Measurements from ENCODE around the gene ORC5.
"Not testable (repeated sequence)": the region's sequence is repeated elsewhere in the genome, so short reads cannot be mapped to it uniquely, and the experiment has no call there.

Gene ORC5

DNA sequence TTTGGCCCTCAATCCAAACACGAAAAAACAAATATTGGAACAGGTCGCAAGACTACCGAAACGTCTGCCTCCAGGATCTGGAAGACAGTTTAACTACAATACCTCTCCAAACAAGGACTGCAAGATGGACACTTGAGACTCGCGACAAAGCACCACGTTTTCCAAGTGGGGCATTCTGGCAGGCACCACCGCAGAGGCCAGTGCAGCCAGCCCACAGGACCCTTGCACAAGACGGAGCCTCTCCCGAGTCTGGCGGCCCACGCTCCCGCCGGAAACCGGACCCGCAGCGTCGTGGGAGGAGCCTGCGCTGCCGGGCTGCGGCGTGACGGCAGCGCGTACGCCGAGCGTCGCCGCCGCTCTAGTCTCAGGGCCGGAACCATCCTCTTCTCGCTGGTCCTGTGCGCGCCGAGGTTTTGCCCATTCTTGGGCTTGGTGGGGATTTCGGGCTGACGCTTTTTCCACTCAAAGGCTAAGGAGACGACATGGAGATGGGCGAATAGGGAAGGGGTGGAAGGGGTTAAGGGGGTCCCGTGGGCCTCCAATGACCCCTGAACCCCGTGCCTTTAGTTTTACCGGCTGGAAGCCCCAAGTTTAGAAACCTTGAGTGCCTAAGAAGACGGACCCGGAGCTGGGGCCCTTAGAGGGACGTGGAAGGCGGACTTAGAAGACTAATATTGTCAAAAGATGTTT is at the start of gene ORC5:
TSS of gene ORC5 (minus strand) at position 283 of the 690 bp plus-strand sequence. CDS start at position 174, 109 bp downstream.
- DNase-seq, result peak; percentile 89

GRCh38 chr7:104255616-104256015 is 47.8 kb upstream of the ORC5 start:
- no peak for DNase-seq

DNA sequence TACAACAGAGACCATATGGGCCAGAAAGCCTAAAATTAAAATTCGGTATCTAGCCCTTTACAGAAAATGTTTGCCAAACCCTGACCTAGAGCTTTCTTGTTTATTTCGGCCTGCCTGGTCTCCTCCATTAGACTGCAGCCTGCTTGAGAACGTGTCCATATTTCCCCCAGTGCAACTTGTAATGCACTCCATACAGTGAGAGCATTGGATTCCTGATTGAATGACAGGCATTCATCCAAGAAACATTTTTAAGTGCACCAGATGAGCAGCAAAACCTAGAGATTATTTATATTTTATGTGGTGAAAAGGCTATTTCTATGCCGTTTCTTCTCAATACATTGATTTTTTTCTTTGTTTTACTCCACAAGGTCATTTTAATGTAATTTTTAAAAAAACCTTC is 47.4 kb upstream of the ORC5 start:
- DNase-seq, result no peak

DNA sequence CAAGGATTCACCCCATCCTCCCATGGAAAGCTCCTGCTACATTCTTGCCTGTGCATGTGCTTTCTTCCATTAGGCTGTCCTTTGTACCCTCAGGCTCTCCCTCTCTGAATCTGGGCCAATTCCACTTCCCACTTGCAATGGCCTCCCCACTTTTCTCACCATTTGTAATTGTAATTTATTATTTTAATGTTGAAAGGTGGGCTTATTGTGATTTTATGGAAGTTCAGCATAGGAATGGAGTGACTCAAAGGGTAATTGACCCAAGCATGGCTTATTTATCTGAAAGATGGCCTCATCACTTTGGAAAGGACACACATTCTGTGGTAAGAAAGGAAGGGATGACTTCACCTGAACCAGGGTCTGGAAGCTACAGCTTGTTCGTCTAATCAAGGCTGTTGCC is 46.9 kb upstream of the ORC5 start:
- DNase-seq, result no peak

GRCh38 chr7:104252409-104253134 is 44.8 kb upstream of the ORC5 start:
- DNase-seq, result no peak

DNA sequence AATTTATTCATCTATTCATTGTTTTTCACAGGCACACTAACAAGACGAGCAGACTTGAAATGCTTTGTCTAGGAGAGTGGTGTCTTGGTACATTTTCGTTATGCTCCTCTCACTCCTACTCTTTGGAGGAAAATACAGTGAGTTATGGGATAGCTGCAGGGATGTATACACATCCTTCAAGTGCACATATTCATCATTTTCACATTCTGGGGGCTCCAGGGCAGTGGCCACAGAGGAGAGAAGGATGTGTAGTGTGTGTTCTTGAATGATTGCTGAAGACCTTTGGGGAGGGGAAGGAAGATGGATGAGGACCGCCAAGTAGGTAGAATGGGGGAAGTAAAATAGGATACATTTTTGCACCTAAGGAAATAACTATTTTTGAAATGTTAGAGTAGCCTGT is 34.8 kb upstream of the ORC5 start:
- no peak for DNase-seq

GRCh38 chr7:104241538-104242209 is 33.9 kb upstream of the ORC5 start:
- DNase-seq, result no peak

GRCh38 chr7:104241135-104241534 is 33.3 kb upstream of the ORC5 start:
- DNase-seq, result no peak

- no peak for DNase-seq
Measured at GRCh38 chr7:104240401-104240800, 32.6 kb upstream of the ORC5 start.

DNA sequence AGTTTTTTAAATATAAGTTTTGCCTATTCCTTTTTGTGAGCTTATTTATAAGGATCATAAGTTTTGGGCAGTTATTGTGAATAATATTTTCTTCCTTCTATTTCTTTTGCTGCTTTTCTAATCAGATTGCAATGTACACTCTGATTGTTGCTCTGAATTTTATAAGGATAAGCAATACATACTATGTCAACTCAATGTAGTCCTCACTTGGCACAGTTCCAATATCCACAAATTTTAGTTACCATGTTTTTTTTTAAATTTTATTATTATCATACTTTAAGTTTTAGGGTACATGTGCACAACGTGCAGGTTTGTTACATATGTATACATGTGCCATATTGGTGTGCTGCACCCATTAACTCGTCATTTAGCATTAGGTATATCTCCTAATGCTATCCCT is 27.2 kb upstream of the ORC5 start:
- DNase-seq, result not testable (repeated sequence)

- DNase-seq, result peak; percentile 49
Measured at GRCh38 chr7:104231054-104232046, 23.5 kb upstream of the ORC5 start.

DNA sequence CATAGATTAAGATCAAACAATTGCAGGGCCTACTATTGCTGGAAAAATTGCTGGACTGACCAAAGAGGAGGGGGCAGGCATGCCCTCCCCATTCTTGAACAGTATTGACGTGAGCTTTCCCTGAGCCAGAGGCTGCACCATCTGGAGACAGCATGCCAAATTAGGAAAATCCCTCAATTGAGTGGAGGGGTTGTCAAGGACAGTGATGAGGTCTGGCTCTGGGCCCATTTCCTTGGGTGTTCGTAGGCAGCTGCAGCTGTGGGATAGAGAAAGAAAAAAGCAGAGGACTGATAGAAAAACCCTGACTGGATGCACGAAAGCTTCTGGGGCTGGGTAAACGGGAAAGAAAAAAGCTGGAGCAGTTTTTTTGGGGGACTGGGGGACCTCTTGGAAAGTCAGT is 22.8 kb upstream of the ORC5 start:
- DNase-seq, result peak; percentile 67

DNA sequence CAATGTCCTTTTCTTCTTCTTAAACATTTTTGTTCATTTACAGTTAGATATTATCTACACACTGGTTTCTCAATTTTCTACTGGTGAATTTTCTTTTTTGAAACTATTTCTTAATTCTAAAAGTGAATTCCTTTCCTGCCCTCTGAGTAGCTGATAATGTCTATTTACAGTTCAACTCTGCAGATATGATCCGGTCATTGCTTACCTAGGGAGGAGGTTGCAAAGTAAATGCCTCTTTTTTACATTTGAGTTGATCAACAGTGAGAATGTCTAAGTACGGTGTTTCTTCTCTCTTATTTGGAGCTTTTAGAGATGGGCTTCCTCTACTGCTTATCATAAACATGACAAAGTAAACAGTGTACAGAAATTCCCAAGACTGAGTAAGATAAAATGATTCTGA is 20.6 kb upstream of the ORC5 start:
- DNase-seq, result no peak

DNA sequence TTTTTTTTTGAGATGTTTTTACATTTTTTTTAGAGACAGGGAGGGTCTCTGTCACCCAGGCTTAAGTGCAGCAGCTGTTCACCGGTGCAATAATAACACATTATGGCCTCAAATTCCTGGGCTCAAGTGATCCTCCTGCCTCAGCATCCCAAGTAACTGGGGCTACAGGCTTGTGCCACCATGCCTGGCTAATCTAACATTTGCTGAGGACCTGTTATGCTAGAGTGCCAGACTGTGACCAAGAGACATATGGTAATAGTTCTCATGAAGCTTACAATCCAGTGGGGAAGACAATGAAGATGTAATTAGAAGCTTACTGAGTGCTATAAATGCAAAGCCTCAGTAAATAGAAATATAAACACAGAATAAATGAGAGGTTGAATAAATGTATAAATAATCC is 17.6 kb upstream of the ORC5 start:
- DNase-seq, result no peak

DNA sequence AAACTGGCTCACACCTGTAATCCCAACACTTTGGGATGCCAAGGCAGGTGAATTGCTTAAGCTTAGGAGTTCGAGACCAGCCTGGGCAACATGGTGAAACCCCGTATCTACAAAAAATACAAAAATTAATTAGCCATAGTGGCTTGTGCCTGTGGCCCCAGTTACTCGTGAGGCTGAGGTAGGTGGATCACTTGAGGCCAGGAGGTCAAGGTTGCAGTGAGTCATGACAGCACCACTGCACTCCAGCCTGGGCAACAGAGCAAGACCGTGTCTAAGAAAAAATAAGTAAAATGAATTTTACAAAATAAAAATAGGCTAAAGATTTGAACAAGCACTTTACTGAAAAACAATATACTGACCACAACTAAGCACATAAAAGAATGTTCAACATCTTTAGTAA is 9.8 kb upstream of the ORC5 start:
- DNase-seq, result no peak

DNA sequence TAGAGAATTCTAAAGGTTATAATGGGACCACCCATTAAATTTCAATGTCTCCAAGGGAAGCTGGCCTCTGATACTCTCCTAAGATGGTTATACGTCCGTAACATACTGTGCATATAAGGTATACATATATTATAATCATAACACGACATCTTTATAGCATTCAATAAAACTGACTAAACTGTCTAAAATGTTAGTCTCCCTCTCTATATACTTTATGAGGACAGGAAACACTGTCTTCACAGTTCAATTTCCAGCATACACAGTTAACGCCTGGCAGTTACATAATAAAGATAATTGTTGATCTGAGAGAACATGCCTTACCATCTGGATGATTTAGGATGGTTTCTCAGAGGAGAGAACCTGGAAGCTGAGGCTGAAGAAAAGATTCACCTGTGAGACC is 1.2 kb upstream of the ORC5 start:
- DNase-seq, result no peak

- no peak for DNase-seq
Measured at GRCh38 chr7:104208421-104208780, 588 bp upstream of the ORC5 start.

DNA sequence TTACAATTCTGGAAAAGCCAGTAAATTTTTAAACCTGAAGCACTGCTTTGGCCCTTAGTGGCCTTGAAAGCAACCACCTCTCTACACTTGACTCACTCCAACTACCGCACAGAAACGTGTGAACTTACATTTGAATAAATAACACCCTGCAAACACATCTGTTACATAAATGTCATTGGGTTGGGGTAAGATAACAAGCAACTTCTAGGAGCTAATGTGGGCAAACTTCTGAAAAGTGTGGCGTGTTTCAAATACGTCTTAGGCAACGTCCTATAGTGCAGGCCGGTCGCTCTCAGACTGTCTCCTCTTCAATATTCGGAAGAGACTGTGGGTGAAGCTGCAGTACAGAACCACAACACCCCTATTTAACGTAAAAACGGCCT is 474 bp downstream of the ORC5 start:
- no peak for DNase-seq

DNA sequence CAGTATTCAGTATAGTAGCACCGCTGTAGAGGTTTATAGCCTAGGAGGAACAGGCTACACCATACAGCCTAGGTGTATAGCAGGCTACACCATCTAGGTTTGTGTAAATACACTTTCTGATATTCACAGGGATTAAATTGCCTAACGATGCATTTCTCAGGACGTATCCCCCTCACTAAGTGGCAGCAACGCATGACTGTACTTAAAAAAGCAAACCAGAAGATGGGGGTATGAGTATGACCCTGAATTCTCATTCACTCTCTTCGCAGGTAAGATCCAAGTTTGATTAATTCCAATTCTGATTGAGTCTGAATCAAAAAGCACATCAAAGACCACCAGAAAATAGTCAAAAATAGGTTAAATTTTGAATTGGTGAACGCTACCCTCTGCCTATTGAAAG is 972 bp downstream of the ORC5 start:
- DNase-seq, result no peak

- DNase-seq, result no peak
Measured at GRCh38 chr7:104198673-104199278, 9.0 kb downstream of the ORC5 start.

- DNase-seq, result no peak
Measured at GRCh38 chr7:104196161-104196560, 11.7 kb downstream of the ORC5 start.

DNA sequence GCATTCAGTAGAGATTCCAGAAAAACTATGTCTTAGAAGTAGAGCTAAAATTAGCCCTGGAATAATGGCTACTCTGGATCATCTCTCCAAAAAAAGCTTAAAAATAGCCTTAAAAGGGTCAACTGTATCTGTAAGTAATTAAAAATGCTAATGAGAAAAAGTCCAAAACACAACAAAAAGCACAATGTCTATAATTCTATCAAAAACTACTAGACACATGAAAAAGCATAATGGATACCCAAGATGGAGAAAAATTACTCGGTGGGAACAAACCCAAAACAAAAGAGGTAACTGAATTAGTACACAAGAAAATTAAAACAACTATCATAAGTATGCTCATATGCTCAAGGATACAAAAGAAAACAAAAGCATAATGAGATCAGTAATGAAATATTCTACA is 15.4 kb downstream of the ORC5 start:
- DNase-seq, result no peak

- DNase-seq, result no peak
Measured at GRCh38 chr7:104185346-104185745, 22.5 kb downstream of the ORC5 start.
